ENCODE measurements around the gene TIMM22.

Gene TIMM22

GRCh38 chr17:1050996-1051925 lies 54.3 kb downstream of the TIMM22 start:
- no peak for DNase-seq
- peaks cover 0 to 38% (median 26%) of the 10 kb centered on the region in 4 donors for H3K4me1 ChIP-seq

More at GRCh38 chr17:1050996-1051925, 54.3 kb downstream of the TIMM22 start:
- Histone ChIP-seq H3K27me3 (no peaks in the 10 kb centered on the region), H3K4me3 (no peak overlapping the region), H3K9me3 (no peaks in the 10 kb centered on the region), H3K36me3 (peaks cover 29 to 77% (median 47%) of the 10 kb centered on the region in 3 donors), H3K27ac (peak overlapping the region; percentile 20 to 24)
- TF ChIP-seq, protein P1, sequence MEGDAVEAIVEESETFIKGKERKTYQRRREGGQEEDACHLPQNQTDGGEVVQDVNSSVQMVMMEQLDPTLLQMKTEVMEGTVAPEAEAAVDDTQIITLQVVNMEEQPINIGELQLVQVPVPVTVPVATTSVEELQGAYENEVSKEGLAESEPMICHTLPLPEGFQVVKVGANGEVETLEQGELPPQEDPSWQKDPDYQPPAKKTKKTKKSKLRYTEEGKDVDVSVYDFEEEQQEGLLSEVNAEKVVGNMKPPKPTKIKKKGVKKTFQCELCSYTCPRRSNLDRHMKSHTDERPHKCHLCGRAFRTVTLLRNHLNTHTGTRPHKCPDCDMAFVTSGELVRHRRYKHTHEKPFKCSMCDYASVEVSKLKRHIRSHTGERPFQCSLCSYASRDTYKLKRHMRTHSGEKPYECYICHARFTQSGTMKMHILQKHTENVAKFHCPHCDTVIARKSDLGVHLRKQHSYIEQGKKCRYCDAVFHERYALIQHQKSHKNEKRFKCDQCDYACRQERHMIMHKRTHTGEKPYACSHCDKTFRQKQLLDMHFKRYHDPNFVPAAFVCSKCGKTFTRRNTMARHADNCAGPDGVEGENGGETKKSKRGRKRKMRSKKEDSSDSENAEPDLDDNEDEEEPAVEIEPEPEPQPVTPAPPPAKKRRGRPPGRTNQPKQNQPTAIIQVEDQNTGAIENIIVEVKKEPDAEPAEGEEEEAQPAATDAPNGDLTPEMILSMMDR (IDR thresholded peaks at IDR 0.05), result no peak
- intact Hi-C loops (cut with DNase I; ENCODE audit: low total_unique reads), result no loop called here
